Mesendoderm (in vitro differentiated cells): ENCODE measurements around the gene TIMM13. TPM values are rescaled to one million over a fixed set of nuclear protein-coding genes. Genes with fewer than 3 reads are reported as not detected.

Experiments
- DNase-seq: peaks from one replicate; pipeline ENCODE4 v3.0.0; 2013
- H2AK5ac ChIP-seq: 2 replicates; pipeline ENCODE4 v1.6.1; 2013; ENCODE audit warnings: low read length, inconsistent platforms
- H2BK120ac ChIP-seq: 2 replicates; pipeline ENCODE4 v1.6.1; 2013; ENCODE audit warnings: low read depth, mild to moderate bottlenecking, low read length, moderate library complexity, mixed read lengths
- H2BK15ac ChIP-seq: replicated peaks from 2 replicates; pipeline ENCODE4 v1.6.1; 2013; ENCODE audit warnings: low read depth, mild to moderate bottlenecking, moderate library complexity
- H2BK5ac ChIP-seq: 2 replicates; pipeline ENCODE4 v1.6.1; 2013; ENCODE audit warnings: low read length, inconsistent platforms
- H3K18ac ChIP-seq: 2 replicates; pipeline ENCODE4 v1.6.1; 2013; ENCODE audit warnings: mild to moderate bottlenecking, low read length, mixed read lengths
- H3K23ac ChIP-seq: one replicate; pipeline ENCODE4 v1.6.1; 2013; ENCODE audit warnings: low read length
- H3K27ac ChIP-seq: 2 replicates; pipeline ENCODE4 v1.5.1; 2013; ENCODE audit warnings: low read depth, mild to moderate bottlenecking, inconsistent platforms, low read length, moderate library complexity
- H3K27me3 ChIP-seq: 2 replicates; pipeline ENCODE4 v1.6.1; 2013; ENCODE audit warnings: low read length, control low read depth, mild to moderate bottlenecking, inconsistent platforms; ENCODE audit not compliant: insufficient read depth, poor library complexity
- H3K36me3 ChIP-seq: 2 replicates; pipeline ENCODE4 v1.6.1; 2013; ENCODE audit warnings: low read length, inconsistent platforms; ENCODE audit not compliant: control insufficient read depth, insufficient read depth
- H3K4ac ChIP-seq: one replicate; pipeline ENCODE4 v1.6.1; 2013; ENCODE audit warnings: low read depth, mild to moderate bottlenecking, low read length, moderate library complexity
- H3K4me1 ChIP-seq: 2 replicates; pipeline ENCODE4 v1.6.1; 2013; ENCODE audit warnings: low read depth, low read length, inconsistent platforms; ENCODE audit not compliant: control insufficient read depth
- H3K4me2 ChIP-seq: 2 replicates; pipeline ENCODE4 v1.6.1; 2013; ENCODE audit warnings: low read length
- H3K4me3 ChIP-seq: 2 replicates; pipeline ENCODE4 v1.5.1; 2013; ENCODE audit warnings: mild to moderate bottlenecking, low read length
- H3K56ac ChIP-seq: one replicate; pipeline ENCODE4 v1.6.1; 2013; ENCODE audit warnings: low read length
- H3K79me1 ChIP-seq: 2 replicates; pipeline ENCODE4 v1.6.1; 2013; ENCODE audit warnings: low read length, inconsistent platforms
- H3K79me2 ChIP-seq: 2 replicates; pipeline ENCODE4 v1.6.1; 2013; ENCODE audit warnings: mild to moderate bottlenecking, low read length; ENCODE audit not compliant: control insufficient read depth, insufficient read depth
- H3K9ac ChIP-seq: 2 replicates; pipeline ENCODE4 v1.6.1; 2013; ENCODE audit warnings: low read length, inconsistent platforms
- H4K5ac ChIP-seq: one replicate; pipeline ENCODE4 v1.6.1; 2013; ENCODE audit warnings: low read length
- H4K8ac ChIP-seq: one replicate; pipeline ENCODE4 v1.6.1; 2013; ENCODE audit warnings: low read depth, mild to moderate bottlenecking, control low read depth, low read length, moderate library complexity
- WGBS: extraction: QIAGEN DNeasy Blood & Tissue Kit; methylation state at CpG from one replicate; pipeline ENCODE4 v1.1.7; 2013; ENCODE audit warnings: low lambda C conversion rate, missing lambda C conversion rate; ENCODE audit not compliant: insufficient coverage; ENCODE audit errors: extremely low coverage; 5-methylcytosine and 5-hydroxymethylcytosine counted together
- polyA plus RNA-seq, 2 experiments: library from polyadenylated mRNA; stranded (reverse); fragments of 200-250 nt; gene quantifications; one replicate each; pipeline ENCODE4 v1.2.3, GENCODE V29; 2013

The TIMM13 gene
- 215 TPM for polyA plus RNA-seq (2013, experiment 1 of 2)
- 208 TPM for polyA plus RNA-seq (2013, experiment 2 of 2)

- DNase-seq = peak; percentile 98
- Histone ChIP-seq H4K8ac (peak within 1 kb of the TSS; percentile 43), H4K5ac (no peak within 1 kb of the TSS), H3K23ac (no peak within 1 kb of the TSS), H3K4me3 (peak within 1 kb of the TSS; percentile 84), H2BK5ac (peak within 1 kb of the TSS; percentile 76), H2BK15ac (no peak within 1 kb of the TSS), H3K56ac (peak within 1 kb of the TSS; percentile 98), H3K4me2 (peak within 1 kb of the TSS; percentile 71), H3K4me1 (no peaks in the 10 kb centered on the region), H3K27me3 (no peaks in the 10 kb centered on the region), H2BK120ac (peak within 1 kb of the TSS; percentile 23), H3K18ac (peak within 1 kb of the TSS; percentile 91), H3K9ac (peak within 1 kb of the TSS; percentile 97), H3K4ac (peak within 1 kb of the TSS; percentile 92), H2AK5ac (peak within 1 kb of the TSS; percentile 14), H3K79me2 (peaks cover 15% of the 10 kb centered on the region), H3K79me1 (peaks cover 9% of the 10 kb centered on the region), H3K36me3 (peaks cover 12% of the 10 kb centered on the region), H3K27ac (peak within 1 kb of the TSS; percentile 74)
- no CpG with 5 or more reads among the region's 77 CpGs for WGBS
Observed at GRCh38 chr19:2427429-2428320, at the start of gene TIMM13. TIMM13 (minus strand) TSS chr19:2427586; CDS start chr19:2427533, 53 bp downstream.

GRCh38 chr19:2476451-2477140 lies 49.2 kb upstream of the TIMM13 start:
- H3K27me3 ChIP-seq = no peaks in the 10 kb centered on the region
- peak overlapping the region; percentile 89 for H3K27ac ChIP-seq
- peak overlapping the region; percentile 33 for H3K18ac ChIP-seq

GRCh38 chr19:2475702-2476450 lies 48.5 kb upstream of the TIMM13 start, which contains the start of gene GADD45B:
GADD45B (plus strand) TSS chr19:2476127; CDS start chr19:2476359, 232 bp downstream.
- H3K9ac ChIP-seq = peak within 1 kb of the TSS; percentile 99
- WGBS = no CpG with 5 or more reads among the region's 70 CpGs
- H3K4ac ChIP-seq = peak within 1 kb of the TSS; percentile 66
- no peak within 1 kb of the TSS for H2BK15ac ChIP-seq
- H3K18ac ChIP-seq = peak within 1 kb of the TSS; percentile 86
- H4K5ac ChIP-seq = no peak within 1 kb of the TSS
- no peak within 1 kb of the TSS for H2BK120ac ChIP-seq
- peaks cover 26% of the 10 kb centered on the region for H3K79me2 ChIP-seq
- H4K8ac ChIP-seq = no peak within 1 kb of the TSS
- no peaks in the 10 kb centered on the region for H3K36me3 ChIP-seq
- peak within 1 kb of the TSS; percentile 98 for H3K4me2 ChIP-seq
- no peak within 1 kb of the TSS for H2AK5ac ChIP-seq
- H3K27me3 ChIP-seq = no peaks in the 10 kb centered on the region
- H3K27ac ChIP-seq = peak within 1 kb of the TSS; percentile 95
- peak within 1 kb of the TSS; percentile 70 for H2BK5ac ChIP-seq
- no peaks in the 10 kb centered on the region for H3K4me1 ChIP-seq
- peak within 1 kb of the TSS; percentile 98 for H3K56ac ChIP-seq
- peak; percentile 98 for DNase-seq
- no peaks in the 10 kb centered on the region for H3K79me1 ChIP-seq
- peak within 1 kb of the TSS; percentile 97 for H3K23ac ChIP-seq
- H3K4me3 ChIP-seq = peak within 1 kb of the TSS; percentile 99

More at GRCh38 chr19:2476451-2477140, 49.2 kb upstream of the TIMM13 start:
- no CpG with 5 or more reads among the region's 42 CpGs for WGBS
- Histone ChIP-seq H2AK5ac (no peak overlapping the region), H2BK15ac (no peak overlapping the region), H3K4me1 (no peaks in the 10 kb centered on the region), H3K79me1 (no peaks in the 10 kb centered on the region), H2BK5ac (peak overlapping the region; percentile 70), H3K4ac (peak overlapping the region; percentile 66), H3K23ac (peak overlapping the region; percentile 97), H3K4me2 (peak overlapping the region; percentile 98), H4K5ac (no peak overlapping the region), H3K9ac (peak overlapping the region; percentile 99), H4K8ac (no peak overlapping the region), H3K36me3 (no peaks in the 10 kb centered on the region), H3K56ac (peak overlapping the region; percentile 98), H3K4me3 (peak overlapping the region; percentile 99), H2BK120ac (no peak overlapping the region), H3K79me2 (peaks cover 26% of the 10 kb centered on the region)
- peak; percentile 79 for DNase-seq

GRCh38 chr19:2475018-2475701 lies 47.8 kb upstream of the TIMM13 start:
- Histone ChIP-seq H2BK120ac (no peak overlapping the region), H3K36me3 (no peaks in the 10 kb centered on the region), H3K27ac (peak overlapping the region; percentile 95), H3K9ac (peak overlapping the region; percentile 63), H3K56ac (peak overlapping the region; percentile 88), H4K5ac (no peak overlapping the region), H3K23ac (no peak overlapping the region), H4K8ac (no peak overlapping the region), H3K4ac (peak overlapping the region; percentile 66), H2BK15ac (no peak overlapping the region), H3K79me2 (peaks cover 26% of the 10 kb centered on the region), H3K4me2 (peak overlapping the region; percentile 64), H3K4me3 (peak overlapping the region; percentile 24), H2AK5ac (no peak overlapping the region), H3K4me1 (no peaks in the 10 kb centered on the region), H3K27me3 (no peaks in the 10 kb centered on the region), H3K18ac (peak overlapping the region; percentile 86), H2BK5ac (no peak overlapping the region), H3K79me1 (no peaks in the 10 kb centered on the region)
- no CpG with 5 or more reads among the region's 45 CpGs for whole genome bisulfite sequencing
- peak; percentile 87 for DNase-seq
